K562 (cell line): ENCODE results near the gene VASH1. TPM values are rescaled to one million over a fixed set of nuclear protein-coding genes. Genes with fewer than 3 reads are reported as not detected.

Experiments used
- ADNP ChIP-seq: fragments of 200-800 bp; sonication (Bioruptor generic); IDR thresholded peaks from 2 replicates; pipeline ENCODE4 v1.6.1; 2016; ENCODE audit warnings: missing genetic modification characterization, missing compliant biosample characterization
- ARID1B ChIP-seq: fragments of 450-650 bp; IDR thresholded peaks from 2 replicates; pipeline ENCODE4 v1.6.1; 2016; ENCODE audit warnings: antibody characterized with exemption, mild to moderate bottlenecking, inconsistent platforms
- CXXC5 ChIP-seq: fragments of 250-450 bp; sonication (Bioruptor Pico); IDR thresholded peaks from 2 replicates; pipeline ENCODE4 v1.8.0; 2022; ENCODE audit warnings: inconsistent platforms, mild to moderate bottlenecking, moderate library complexity
- MCM3 ChIP-seq: fragments of 450-650 bp; IDR thresholded peaks from 2 replicates; pipeline ENCODE4 v1.6.1; 2016
- NCOA6 ChIP-seq: fragments of 450-650 bp; IDR thresholded peaks from 2 replicates; pipeline ENCODE4 v1.6.1; 2017; ENCODE audit warnings: mild to moderate bottlenecking
- PCBP2 ChIP-seq: fragments of 200-400 bp; formaldehyde crosslinking; IDR thresholded peaks from 2 replicates; pipeline ENCODE4 v1.6.1; 2018; ENCODE audit warnings: low read length, low read depth, mild to moderate bottlenecking, moderate library complexity; ENCODE audit not compliant: poor library complexity, severe bottlenecking
- PURB ChIP-seq: sonication (generic); formaldehyde crosslinking; IDR thresholded peaks from 2 replicates; pipeline ENCODE4 v1.9.0; 2021; ENCODE audit warnings: low read depth, mild to moderate bottlenecking, missing genetic modification reagents
- RBM15 ChIP-seq: fragments of 200-400 bp; formaldehyde crosslinking; IDR thresholded peaks from 2 replicates; pipeline ENCODE4 v1.6.1; 2018; ENCODE audit warnings: mild to moderate bottlenecking, low read length, moderate library complexity; ENCODE audit not compliant: insufficient read depth
- SMARCE1 ChIP-seq: fragments of 450-650 bp; IDR thresholded peaks from 2 replicates; pipeline ENCODE4 v1.7.1; 2016; ENCODE audit warnings: mild to moderate bottlenecking
- SRSF1 ChIP-seq: fragments of 200-400 bp; formaldehyde crosslinking; IDR thresholded peaks from 2 replicates; pipeline ENCODE4 v1.6.1; 2017; ENCODE audit warnings: mild to moderate bottlenecking, low read depth, low read length, moderate library complexity
- polyA plus RNA-seq, 8 experiments: library from polyadenylated mRNA; depleted of rRNA in 4 of 8; stranded (reverse) in 5 of 8; unstranded in 3 of 8; fragments of >200 nt; fragmentation: Nextera tagmentation in 2 of 8; fragmentation: Illumina TruSeq in 1 of 8; extraction: Ambion mirVana in 2 of 8; extraction: Trizol in 1 of 8; gene quantifications; 2 replicates each; pipeline versions ENCODE4 v1.2.1 to v1.2.3, GENCODE V29; 2011 to 2014; ENCODE audit warnings: inconsistent platforms in 1 of 8, missing spikeins in 1 of 8
- total RNA-seq, 7 experiments: library from RNA; depleted of rRNA in 6 of 7; stranded (reverse); fragments of >200 nt in 6 of 7; fragmentation: Illumina TruSeq in 2 of 7; extraction: Trizol in 2 of 7; gene quantifications; 2 replicates each; pipeline versions ENCODE4 v1.2.1 to v1.2.3, GENCODE V29; 2011 to 2021; ENCODE audit warnings: low replicate concordance in 1 of 7
- TF ChIP-seq, protein P1 (sequence below), 2 experiments: IDR thresholded peaks; 2 replicates each; pipeline ENCODE4 v1.6.1; 2011; ENCODE audit warnings: borderline replicate concordance in 1 of 2, control low read depth in 1 of 2, low read depth in 1 of 2, low read length in 1 of 2, mild to moderate bottlenecking in 1 of 2, mixed read lengths in 1 of 2, moderate library complexity in 1 of 2; ENCODE audit not compliant: insufficient read depth in 1 of 2, insufficient read length in 1 of 2, poor library complexity in 1 of 2, severe bottlenecking in 1 of 2; ENCODE audit errors: extremely low read depth in 1 of 2
- TF ChIP-seq, protein P2 (sequence below): sonication (generic); formaldehyde crosslinking; IDR thresholded peaks from 2 replicates; pipeline ENCODE4 v1.8.0; 2022; ENCODE audit warnings: mild to moderate bottlenecking, missing genetic modification reagents
- TF ChIP-seq, protein P3 (sequence below): fragments of 450-650 bp; formaldehyde crosslinking; IDR thresholded peaks from 2 replicates; pipeline ENCODE4 v1.4.0; 2020; ENCODE audit warnings: mild to moderate bottlenecking, moderate library complexity
- TF ChIP-seq, protein P4 (sequence below): fragments of 250-450 bp; sonication (Bioruptor Pico); IDR thresholded peaks from 2 replicates; pipeline ENCODE4 v1.4.0; 2020; ENCODE audit warnings: mild to moderate bottlenecking, moderate library complexity

Gene VASH1
- total and polyA plus RNA-seq, 9 of the 15 experiments (the other 6 are each of a cell fraction or from before 2014, with no cell fraction given), result 0.01 to 0.43 (median 0.13) TPM; not detected in 1

DNA sequence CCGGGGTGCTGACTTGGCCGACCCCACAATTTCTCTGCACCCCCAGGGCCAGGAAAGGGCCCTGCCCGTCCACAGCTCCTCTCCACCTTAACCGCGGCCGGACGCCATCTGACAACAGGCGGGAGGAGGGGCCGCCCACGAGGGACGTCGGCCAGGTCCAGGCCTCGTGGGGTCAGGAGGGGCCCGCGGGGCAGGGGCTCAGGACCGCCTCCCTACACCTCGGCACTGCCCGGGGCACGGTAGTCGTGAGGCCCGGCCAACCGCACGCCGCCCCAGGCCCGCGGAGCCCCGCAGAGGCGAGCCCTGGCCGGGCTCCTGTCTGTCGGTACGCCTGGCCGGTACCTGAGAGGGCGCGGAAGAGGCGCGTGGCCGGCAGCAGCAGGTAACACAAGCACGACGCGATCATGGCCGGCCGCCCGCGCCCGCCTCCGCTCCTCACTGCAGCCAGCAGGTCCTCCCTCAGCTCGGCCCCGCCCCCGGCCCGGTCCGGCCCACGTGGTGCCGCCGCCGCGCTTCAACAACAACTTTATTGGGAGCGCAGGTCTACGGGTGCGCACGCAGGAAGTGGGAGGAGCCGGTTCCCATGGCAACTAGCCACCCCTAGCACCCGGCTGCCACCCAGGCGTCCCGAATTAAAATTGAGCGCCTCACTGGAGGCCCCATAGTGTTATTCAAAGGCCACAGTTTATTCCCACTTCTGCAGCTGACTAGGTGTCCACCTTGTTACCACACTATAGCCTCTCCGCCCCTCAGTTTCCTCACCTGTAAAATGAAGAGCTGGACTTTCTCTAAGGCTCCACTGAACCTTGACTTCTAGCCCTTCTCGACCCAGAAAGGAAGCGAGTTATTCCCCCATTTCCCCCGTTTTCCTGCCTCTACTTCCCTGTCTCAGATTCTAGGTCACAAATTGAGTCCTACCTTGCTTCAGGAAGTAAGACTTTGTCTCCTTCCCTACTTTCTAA, 51.4 kb downstream of the VASH1 start, which contains the start of gene ANGEL1 (continued):
- TF ChIP-seq RBM15 (no peak), PCBP2 (no peak), ADNP (no peak), SMARCE1 (no peak), PURB (CRISPR knock-in tag) (no peak), CXXC5 (CRISPR knock-in tag) (peak; percentile 97), MCM3 (no peak), ARID1B (no peak), SRSF1 (no peak), NCOA6 (no peak)
- TF ChIP-seq, protein P1, sequence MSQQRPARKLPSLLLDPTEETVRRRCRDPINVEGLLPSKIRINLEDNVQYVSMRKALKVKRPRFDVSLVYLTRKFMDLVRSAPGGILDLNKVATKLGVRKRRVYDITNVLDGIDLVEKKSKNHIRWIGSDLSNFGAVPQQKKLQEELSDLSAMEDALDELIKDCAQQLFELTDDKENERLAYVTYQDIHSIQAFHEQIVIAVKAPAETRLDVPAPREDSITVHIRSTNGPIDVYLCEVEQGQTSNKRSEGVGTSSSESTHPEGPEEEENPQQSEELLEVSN (IDR thresholded peaks at IDR 0.05; ENCODE audit: borderline replicate concordance in 1 of 2, extremely low read depth in 1 of 2, insufficient read depth in 1 of 2, insufficient read length in 1 of 2, low read depth in 1 of 2, low read length in 1 of 2, poor library complexity in 1 of 2, severe bottlenecking in 1 of 2), result peak; percentile 69 to 81
- TF ChIP-seq, protein P2, sequence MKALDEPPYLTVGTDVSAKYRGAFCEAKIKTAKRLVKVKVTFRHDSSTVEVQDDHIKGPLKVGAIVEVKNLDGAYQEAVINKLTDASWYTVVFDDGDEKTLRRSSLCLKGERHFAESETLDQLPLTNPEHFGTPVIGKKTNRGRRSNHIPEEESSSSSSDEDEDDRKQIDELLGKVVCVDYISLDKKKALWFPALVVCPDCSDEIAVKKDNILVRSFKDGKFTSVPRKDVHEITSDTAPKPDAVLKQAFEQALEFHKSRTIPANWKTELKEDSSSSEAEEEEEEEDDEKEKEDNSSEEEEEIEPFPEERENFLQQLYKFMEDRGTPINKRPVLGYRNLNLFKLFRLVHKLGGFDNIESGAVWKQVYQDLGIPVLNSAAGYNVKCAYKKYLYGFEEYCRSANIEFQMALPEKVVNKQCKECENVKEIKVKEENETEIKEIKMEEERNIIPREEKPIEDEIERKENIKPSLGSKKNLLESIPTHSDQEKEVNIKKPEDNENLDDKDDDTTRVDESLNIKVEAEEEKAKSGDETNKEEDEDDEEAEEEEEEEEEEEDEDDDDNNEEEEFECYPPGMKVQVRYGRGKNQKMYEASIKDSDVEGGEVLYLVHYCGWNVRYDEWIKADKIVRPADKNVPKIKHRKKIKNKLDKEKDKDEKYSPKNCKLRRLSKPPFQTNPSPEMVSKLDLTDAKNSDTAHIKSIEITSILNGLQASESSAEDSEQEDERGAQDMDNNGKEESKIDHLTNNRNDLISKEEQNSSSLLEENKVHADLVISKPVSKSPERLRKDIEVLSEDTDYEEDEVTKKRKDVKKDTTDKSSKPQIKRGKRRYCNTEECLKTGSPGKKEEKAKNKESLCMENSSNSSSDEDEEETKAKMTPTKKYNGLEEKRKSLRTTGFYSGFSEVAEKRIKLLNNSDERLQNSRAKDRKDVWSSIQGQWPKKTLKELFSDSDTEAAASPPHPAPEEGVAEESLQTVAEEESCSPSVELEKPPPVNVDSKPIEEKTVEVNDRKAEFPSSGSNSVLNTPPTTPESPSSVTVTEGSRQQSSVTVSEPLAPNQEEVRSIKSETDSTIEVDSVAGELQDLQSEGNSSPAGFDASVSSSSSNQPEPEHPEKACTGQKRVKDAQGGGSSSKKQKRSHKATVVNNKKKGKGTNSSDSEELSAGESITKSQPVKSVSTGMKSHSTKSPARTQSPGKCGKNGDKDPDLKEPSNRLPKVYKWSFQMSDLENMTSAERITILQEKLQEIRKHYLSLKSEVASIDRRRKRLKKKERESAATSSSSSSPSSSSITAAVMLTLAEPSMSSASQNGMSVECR (CRISPR knock-in tag), result peak; percentile 48; the same call in 1 of the 2 replicates
- TF ChIP-seq, protein P3, sequence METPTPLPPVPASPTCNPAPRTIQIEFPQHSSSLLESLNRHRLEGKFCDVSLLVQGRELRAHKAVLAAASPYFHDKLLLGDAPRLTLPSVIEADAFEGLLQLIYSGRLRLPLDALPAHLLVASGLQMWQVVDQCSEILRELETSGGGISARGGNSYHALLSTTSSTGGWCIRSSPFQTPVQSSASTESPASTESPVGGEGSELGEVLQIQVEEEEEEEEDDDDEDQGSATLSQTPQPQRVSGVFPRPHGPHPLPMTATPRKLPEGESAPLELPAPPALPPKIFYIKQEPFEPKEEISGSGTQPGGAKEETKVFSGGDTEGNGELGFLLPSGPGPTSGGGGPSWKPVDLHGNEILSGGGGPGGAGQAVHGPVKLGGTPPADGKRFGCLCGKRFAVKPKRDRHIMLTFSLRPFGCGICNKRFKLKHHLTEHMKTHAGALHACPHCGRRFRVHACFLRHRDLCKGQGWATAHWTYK (CRISPR knock-in tag), result no peak
- TF ChIP-seq, protein P4, sequence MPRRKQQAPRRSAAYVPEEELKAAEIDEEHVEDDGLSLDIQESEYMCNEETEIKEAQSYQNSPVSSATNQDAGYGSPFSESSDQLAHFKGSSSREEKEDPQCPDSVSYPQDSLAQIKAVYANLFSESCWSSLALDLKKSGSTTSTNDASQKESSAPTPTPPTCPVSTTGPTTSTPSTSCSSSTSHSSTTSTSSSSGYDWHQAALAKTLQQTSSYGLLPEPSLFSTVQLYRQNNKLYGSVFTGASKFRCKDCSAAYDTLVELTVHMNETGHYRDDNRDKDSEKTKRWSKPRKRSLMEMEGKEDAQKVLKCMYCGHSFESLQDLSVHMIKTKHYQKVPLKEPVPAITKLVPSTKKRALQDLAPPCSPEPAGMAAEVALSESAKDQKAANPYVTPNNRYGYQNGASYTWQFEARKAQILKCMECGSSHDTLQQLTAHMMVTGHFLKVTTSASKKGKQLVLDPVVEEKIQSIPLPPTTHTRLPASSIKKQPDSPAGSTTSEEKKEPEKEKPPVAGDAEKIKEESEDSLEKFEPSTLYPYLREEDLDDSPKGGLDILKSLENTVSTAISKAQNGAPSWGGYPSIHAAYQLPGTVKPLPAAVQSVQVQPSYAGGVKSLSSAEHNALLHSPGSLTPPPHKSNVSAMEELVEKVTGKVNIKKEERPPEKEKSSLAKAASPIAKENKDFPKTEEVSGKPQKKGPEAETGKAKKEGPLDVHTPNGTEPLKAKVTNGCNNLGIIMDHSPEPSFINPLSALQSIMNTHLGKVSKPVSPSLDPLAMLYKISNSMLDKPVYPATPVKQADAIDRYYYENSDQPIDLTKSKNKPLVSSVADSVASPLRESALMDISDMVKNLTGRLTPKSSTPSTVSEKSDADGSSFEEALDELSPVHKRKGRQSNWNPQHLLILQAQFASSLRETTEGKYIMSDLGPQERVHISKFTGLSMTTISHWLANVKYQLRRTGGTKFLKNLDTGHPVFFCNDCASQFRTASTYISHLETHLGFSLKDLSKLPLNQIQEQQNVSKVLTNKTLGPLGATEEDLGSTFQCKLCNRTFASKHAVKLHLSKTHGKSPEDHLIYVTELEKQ (CRISPR knock-in tag), result no peak
